ENCODE measurements around the gene PRSS22.

Gene PRSS22

GRCh38 chr16:2828876-2829430, 29.0 kb downstream of the PRSS22 start:
- DNase-seq (ENCODE audit: low read depth), result no peak

GRCh38 chr16:2828521-2828840, 29.5 kb downstream of the PRSS22 start:
- DNase-seq (ENCODE audit: low read depth), result no peak

GRCh38 chr16:2827831-2828520, 30.0 kb downstream of the PRSS22 start:
- no peak for DNase-seq (ENCODE audit: low read depth)

GRCh38 chr16:2827374-2827791, 30.6 kb downstream of the PRSS22 start:
- no peak for DNase-seq (ENCODE audit: low read depth)

- no peak for DNase-seq (ENCODE audit: low read depth)
Measured at GRCh38 chr16:2826591-2827373, 31.2 kb downstream of the PRSS22 start.

- no peak for DNase-seq (ENCODE audit: low read depth)
Measured at GRCh38 chr16:2825906-2826305, 32.1 kb downstream of the PRSS22 start.

- DNase-seq (ENCODE audit: low read depth), result no peak
Measured at GRCh38 chr16:2825049-2825742, 32.8 kb downstream of the PRSS22 start.

- DNase-seq (ENCODE audit: low read depth), result no peak
Measured at GRCh38 chr16:2824626-2825025, 33.3 kb downstream of the PRSS22 start.

- no peak for DNase-seq (ENCODE audit: low read depth)
Measured at GRCh38 chr16:2822496-2822895, 35.5 kb downstream of the PRSS22 start.

GRCh38 chr16:2822158-2822495, 35.8 kb downstream of the PRSS22 start:
- no peak for DNase-seq (ENCODE audit: low read depth)

GRCh38 chr16:2821487-2822157, 36.3 kb downstream of the PRSS22 start:
- no peak for DNase-seq (ENCODE audit: low read depth)

- no peak for DNase-seq (ENCODE audit: low read depth)
Measured at GRCh38 chr16:2820836-2821486, 37.0 kb downstream of the PRSS22 start.

GRCh38 chr16:2819939-2820835, 37.8 kb downstream of the PRSS22 start:
- no peak for DNase-seq (ENCODE audit: low read depth)

GRCh38 chr16:2819179-2819938, 38.6 kb downstream of the PRSS22 start:
- DNase-seq (ENCODE audit: low read depth), result no peak

- DNase-seq (ENCODE audit: low read depth), result no peak
Measured at GRCh38 chr16:2818272-2818876, 39.6 kb downstream of the PRSS22 start.

- DNase-seq (ENCODE audit: low read depth), result no peak
Measured at GRCh38 chr16:2817340-2818271, 40.4 kb downstream of the PRSS22 start.

GRCh38 chr16:2816751-2817339, 41.1 kb downstream of the PRSS22 start, which contains the start of gene PRSS21:
Gene PRSS21 (plus strand): TSS chr16:2817237. CDS start chr16:2817269, 32 bp downstream.
- DNase-seq (ENCODE audit: low read depth), result peak; percentile 42

- no peak for DNase-seq (ENCODE audit: low read depth)
Measured at GRCh38 chr16:2815299-2815771, 42.6 kb downstream of the PRSS22 start.

All from activated T-cell treated with anti-CD3 and anti-CD28 coated beads for 48 hours (primary cell).